Measurements from ENCODE around the gene CNOT2.
"Not testable (repeated sequence)": the region's sequence is repeated elsewhere in the genome, so short reads cannot be mapped to it uniquely, and the experiment has no call there.

The CNOT2 gene

GRCh38 chr12:70283232-70283631, 40.0 kb downstream of the CNOT2 start:
- in situ Hi-C loops (cut with MboI; ENCODE audit: low pct_unique_long_range_greater_than_20kb, low sequenced_read_pairs, unreplicated experiment): no loop called here
- TF ChIP-seq CTCF (IDR thresholded peaks at IDR 0.05; ENCODE audit: extremely low read depth, insufficient read depth, missing control alignments): no peak

GRCh38 chr12:70288817-70289216, 45.6 kb downstream of the CNOT2 start:
- DNase-seq (ENCODE audit: low spot score): no peak
- in situ Hi-C loops (cut with MboI; ENCODE audit: low pct_unique_long_range_greater_than_20kb, low sequenced_read_pairs, unreplicated experiment): no loop called here
- TF ChIP-seq CTCF (IDR thresholded peaks at IDR 0.05; ENCODE audit: extremely low read depth, insufficient read depth, missing control alignments): no peak

More at GRCh38 chr12:70283232-70283631, 40.0 kb downstream of the CNOT2 start:
- no peak for DNase-seq (ENCODE audit: low spot score)

- DNase-seq (ENCODE audit: low spot score): no peak
- in situ Hi-C loops (cut with MboI; ENCODE audit: low pct_unique_long_range_greater_than_20kb, low sequenced_read_pairs, unreplicated experiment): no loop called here
- no peak for TF ChIP-seq CTCF (IDR thresholded peaks at IDR 0.05; ENCODE audit: extremely low read depth, insufficient read depth, missing control alignments)
Measured at GRCh38 chr12:70290116-70290515, 46.9 kb downstream of the CNOT2 start.

GRCh38 chr12:70292017-70292776, 49.0 kb downstream of the CNOT2 start:
- in situ Hi-C loops (cut with MboI; ENCODE audit: low pct_unique_long_range_greater_than_20kb, low sequenced_read_pairs, unreplicated experiment): no loop called here

GRCh38 chr12:70304684-70305555, 61.7 kb downstream of the CNOT2 start:
- in situ Hi-C loops (cut with MboI; ENCODE audit: low pct_unique_long_range_greater_than_20kb, low sequenced_read_pairs, unreplicated experiment); DNase-seq (ENCODE audit: low spot score): not testable (repeated sequence)

More at GRCh38 chr12:70292017-70292776, 49.0 kb downstream of the CNOT2 start:
- DNase-seq (ENCODE audit: low spot score): no peak
- no peak for TF ChIP-seq CTCF (IDR thresholded peaks at IDR 0.05; ENCODE audit: extremely low read depth, insufficient read depth, missing control alignments)

GRCh38 chr12:70305794-70306193, 62.6 kb downstream of the CNOT2 start:
- TF ChIP-seq CTCF (IDR thresholded peaks at IDR 0.05; ENCODE audit: extremely low read depth, insufficient read depth, missing control alignments): no peak
- no peak for DNase-seq (ENCODE audit: low spot score)
- in situ Hi-C loops (cut with MboI; ENCODE audit: low pct_unique_long_range_greater_than_20kb, low sequenced_read_pairs, unreplicated experiment): no loop called here

GRCh38 chr12:70306676-70307075, 63.4 kb downstream of the CNOT2 start:
- DNase-seq (ENCODE audit: low spot score): no peak
- in situ Hi-C loops (cut with MboI; ENCODE audit: low pct_unique_long_range_greater_than_20kb, low sequenced_read_pairs, unreplicated experiment): no loop called here
- TF ChIP-seq CTCF (IDR thresholded peaks at IDR 0.05; ENCODE audit: extremely low read depth, insufficient read depth, missing control alignments): no peak
